ENCODE results near the gene FANCC.

The FANCC gene

GRCh38 chr9:95116002-95116807, 201.3 kb downstream of the FANCC start:
- Histone ChIP-seq H3K27ac (ENCODE audit: low read depth, low read length) (no peak overlapping the region), H3K27me3 (ENCODE audit: control insufficient read depth in 1 of 2, insufficient read depth in 2 of 2, low read length in 2 of 2) (no peaks in the 10 kb centered on the region), H3K9me3 (ENCODE audit: control insufficient read depth in 1 of 2, low read length in 2 of 2) (no peaks in the 10 kb centered on the region), H3K4me1 (ENCODE audit: control insufficient read depth in 1 of 2, insufficient read depth in 2 of 2, low read length in 2 of 2) (no peaks in the 10 kb centered on the region), H3K36me3 (ENCODE audit: control insufficient read depth in 1 of 2, insufficient read depth in 2 of 2, low read length in 2 of 2) (peaks cover 14 to 26% of the 10 kb centered on the region in 2 donors), H3K9ac (ENCODE audit: low read depth in 1 of 2, low read length in 2 of 2) (no peak overlapping the region), H3K4me3 (ENCODE audit: low read depth in 1 of 2, low read length in 2 of 2) (no peak overlapping the region)

- Histone ChIP-seq H3K27me3 (ENCODE audit: control insufficient read depth in 1 of 2, insufficient read depth in 2 of 2, low read length in 2 of 2) (no peaks in the 10 kb centered on the region), H3K27ac (ENCODE audit: low read depth, low read length) (no peak overlapping the region)
These were observed 202.4 kb downstream of the FANCC start for GRCh38 chr9:95115104-95115503.

GRCh38 chr9:95112436-95113280, 204.9 kb downstream of the FANCC start:
- Histone ChIP-seq H3K4me1 (ENCODE audit: control insufficient read depth in 1 of 2, insufficient read depth in 2 of 2, low read length in 2 of 2) (no peaks in the 10 kb centered on the region), H3K9me3 (ENCODE audit: control insufficient read depth in 1 of 2, low read length in 2 of 2) (no peaks in the 10 kb centered on the region), H3K27me3 (ENCODE audit: control insufficient read depth in 1 of 2, insufficient read depth in 2 of 2, low read length in 2 of 2) (no peaks in the 10 kb centered on the region), H3K4me3 (ENCODE audit: low read depth in 1 of 2, low read length in 2 of 2) (no peak overlapping the region), H3K9ac (ENCODE audit: low read depth in 1 of 2, low read length in 2 of 2) (no peak overlapping the region), H3K27ac (ENCODE audit: low read depth, low read length) (no peak overlapping the region), H3K36me3 (ENCODE audit: control insufficient read depth in 1 of 2, insufficient read depth in 2 of 2, low read length in 2 of 2) (peaks cover 14 to 41% of the 10 kb centered on the region in 2 donors)

More at GRCh38 chr9:95115104-95115503, 202.4 kb downstream of the FANCC start:
- peaks cover 14 to 32% of the 10 kb centered on the region in 2 donors for H3K36me3 ChIP-seq (ENCODE audit: control insufficient read depth in 1 of 2, insufficient read depth in 2 of 2, low read length in 2 of 2)
- no peak overlapping the region for H3K4me3 ChIP-seq (ENCODE audit: low read depth in 1 of 2, low read length in 2 of 2)
- H3K9me3 ChIP-seq (ENCODE audit: control insufficient read depth in 1 of 2, low read length in 2 of 2) = no peaks in the 10 kb centered on the region
- no peaks in the 10 kb centered on the region for H3K4me1 ChIP-seq (ENCODE audit: control insufficient read depth in 1 of 2, insufficient read depth in 2 of 2, low read length in 2 of 2)
- H3K9ac ChIP-seq (ENCODE audit: low read depth in 1 of 2, low read length in 2 of 2) = no peak overlapping the region

GRCh38 chr9:95111716-95112115, 205.8 kb downstream of the FANCC start:
- Histone ChIP-seq H3K27me3 (ENCODE audit: control insufficient read depth in 1 of 2, insufficient read depth in 2 of 2, low read length in 2 of 2) (no peaks in the 10 kb centered on the region), H3K9ac (ENCODE audit: low read depth in 1 of 2, low read length in 2 of 2) (no peak overlapping the region), H3K27ac (ENCODE audit: low read depth, low read length) (no peak overlapping the region), H3K4me1 (ENCODE audit: control insufficient read depth in 1 of 2, insufficient read depth in 2 of 2, low read length in 2 of 2) (no peaks in the 10 kb centered on the region), H3K36me3 (ENCODE audit: control insufficient read depth in 1 of 2, insufficient read depth in 2 of 2, low read length in 2 of 2) (peaks cover 16 to 45% of the 10 kb centered on the region in 2 donors), H3K4me3 (ENCODE audit: low read depth in 1 of 2, low read length in 2 of 2) (no peak overlapping the region), H3K9me3 (ENCODE audit: control insufficient read depth in 1 of 2, low read length in 2 of 2) (no peaks in the 10 kb centered on the region)

GRCh38 chr9:95110921-95111525, 206.5 kb downstream of the FANCC start:
- H3K9me3 ChIP-seq (ENCODE audit: control insufficient read depth in 1 of 2, low read length in 2 of 2) = no peaks in the 10 kb centered on the region
- H3K27ac ChIP-seq (ENCODE audit: low read depth, low read length) = no peak overlapping the region
- H3K4me3 ChIP-seq (ENCODE audit: low read depth in 1 of 2, low read length in 2 of 2) = no peak overlapping the region
- H3K27me3 ChIP-seq (ENCODE audit: control insufficient read depth in 1 of 2, insufficient read depth in 2 of 2, low read length in 2 of 2) = no peaks in the 10 kb centered on the region
- H3K9ac ChIP-seq (ENCODE audit: low read depth in 1 of 2, low read length in 2 of 2) = no peak overlapping the region
- no peaks in the 10 kb centered on the region for H3K4me1 ChIP-seq (ENCODE audit: control insufficient read depth in 1 of 2, insufficient read depth in 2 of 2, low read length in 2 of 2)
- peaks cover 18 to 47% of the 10 kb centered on the region in 2 donors for H3K36me3 ChIP-seq (ENCODE audit: control insufficient read depth in 1 of 2, insufficient read depth in 2 of 2, low read length in 2 of 2)

- Histone ChIP-seq H3K4me1 (ENCODE audit: control insufficient read depth in 1 of 2, insufficient read depth in 2 of 2, low read length in 2 of 2) (no peaks in the 10 kb centered on the region), H3K27ac (ENCODE audit: low read depth, low read length) (no peak overlapping the region)
These were observed 208.1 kb downstream of the FANCC start for GRCh38 chr9:95109456-95109855.

GRCh38 chr9:95108777-95109176, 208.7 kb downstream of the FANCC start:
- Histone ChIP-seq H3K27ac (ENCODE audit: low read depth, low read length) (no peak overlapping the region), H3K4me3 (ENCODE audit: low read depth in 1 of 2, low read length in 2 of 2) (no peak overlapping the region), H3K4me1 (ENCODE audit: control insufficient read depth in 1 of 2, insufficient read depth in 2 of 2, low read length in 2 of 2) (no peaks in the 10 kb centered on the region), H3K9ac (ENCODE audit: low read depth in 1 of 2, low read length in 2 of 2) (no peak overlapping the region), H3K9me3 (ENCODE audit: control insufficient read depth in 1 of 2, low read length in 2 of 2) (no peaks in the 10 kb centered on the region), H3K27me3 (ENCODE audit: control insufficient read depth in 1 of 2, insufficient read depth in 2 of 2, low read length in 2 of 2) (no peaks in the 10 kb centered on the region), H3K36me3 (ENCODE audit: control insufficient read depth in 1 of 2, insufficient read depth in 2 of 2, low read length in 2 of 2) (peaks cover 18 to 51% of the 10 kb centered on the region in 2 donors)

More at GRCh38 chr9:95109456-95109855, 208.1 kb downstream of the FANCC start:
- no peaks in the 10 kb centered on the region for H3K9me3 ChIP-seq (ENCODE audit: control insufficient read depth in 1 of 2, low read length in 2 of 2)
- H3K4me3 ChIP-seq (ENCODE audit: low read depth in 1 of 2, low read length in 2 of 2) = no peak overlapping the region
- H3K9ac ChIP-seq (ENCODE audit: low read depth in 1 of 2, low read length in 2 of 2) = no peak overlapping the region
- H3K36me3 ChIP-seq (ENCODE audit: control insufficient read depth in 1 of 2, insufficient read depth in 2 of 2, low read length in 2 of 2) = peaks cover 18 to 50% of the 10 kb centered on the region in 2 donors
- H3K27me3 ChIP-seq (ENCODE audit: control insufficient read depth in 1 of 2, insufficient read depth in 2 of 2, low read length in 2 of 2) = no peaks in the 10 kb centered on the region

GRCh38 chr9:95107976-95108375, 209.5 kb downstream of the FANCC start:
- no peak overlapping the region for H3K27ac ChIP-seq (ENCODE audit: low read depth, low read length)
- H3K36me3 ChIP-seq (ENCODE audit: control insufficient read depth in 1 of 2, insufficient read depth in 2 of 2, low read length in 2 of 2) = peaks cover 18 to 51% of the 10 kb centered on the region in 2 donors
- H3K27me3 ChIP-seq (ENCODE audit: control insufficient read depth in 1 of 2, insufficient read depth in 2 of 2, low read length in 2 of 2) = no peaks in the 10 kb centered on the region
- no peaks in the 10 kb centered on the region for H3K9me3 ChIP-seq (ENCODE audit: control insufficient read depth in 1 of 2, low read length in 2 of 2)
- H3K4me1 ChIP-seq (ENCODE audit: control insufficient read depth in 1 of 2, insufficient read depth in 2 of 2, low read length in 2 of 2) = no peaks in the 10 kb centered on the region
- no peak overlapping the region for H3K4me3 ChIP-seq (ENCODE audit: low read depth in 1 of 2, low read length in 2 of 2)
- H3K9ac ChIP-seq (ENCODE audit: low read depth in 1 of 2, low read length in 2 of 2) = no peak overlapping the region

GRCh38 chr9:95107001-95107749, 210.3 kb downstream of the FANCC start:
- Histone ChIP-seq H3K9me3 (ENCODE audit: control insufficient read depth in 1 of 2, low read length in 2 of 2) (no peaks in the 10 kb centered on the region), H3K4me1 (ENCODE audit: control insufficient read depth in 1 of 2, insufficient read depth in 2 of 2, low read length in 2 of 2) (no peaks in the 10 kb centered on the region), H3K9ac (ENCODE audit: low read depth in 1 of 2, low read length in 2 of 2) (no peak overlapping the region), H3K36me3 (ENCODE audit: control insufficient read depth in 1 of 2, insufficient read depth in 2 of 2, low read length in 2 of 2) (peaks cover 11 to 49% of the 10 kb centered on the region in 2 donors), H3K27me3 (ENCODE audit: control insufficient read depth in 1 of 2, insufficient read depth in 2 of 2, low read length in 2 of 2) (no peaks in the 10 kb centered on the region), H3K4me3 (ENCODE audit: low read depth in 1 of 2, low read length in 2 of 2) (no peak overlapping the region), H3K27ac (ENCODE audit: low read depth, low read length) (no peak overlapping the region)

Measured in duodenal mucosa (tissue), 2 donors.